ENCODE results near the gene MEIS3. TPM values are rescaled to one million over a fixed set of nuclear protein-coding genes. Genes with fewer than 3 reads are reported as not detected.
A peak's percentile ranks its signal among the peaks of the same experiment; 100 is the strongest.

MEIS3 gene
- total RNA-seq, 1 experiment from 2014 or later: 1.9 TPM

DNA sequence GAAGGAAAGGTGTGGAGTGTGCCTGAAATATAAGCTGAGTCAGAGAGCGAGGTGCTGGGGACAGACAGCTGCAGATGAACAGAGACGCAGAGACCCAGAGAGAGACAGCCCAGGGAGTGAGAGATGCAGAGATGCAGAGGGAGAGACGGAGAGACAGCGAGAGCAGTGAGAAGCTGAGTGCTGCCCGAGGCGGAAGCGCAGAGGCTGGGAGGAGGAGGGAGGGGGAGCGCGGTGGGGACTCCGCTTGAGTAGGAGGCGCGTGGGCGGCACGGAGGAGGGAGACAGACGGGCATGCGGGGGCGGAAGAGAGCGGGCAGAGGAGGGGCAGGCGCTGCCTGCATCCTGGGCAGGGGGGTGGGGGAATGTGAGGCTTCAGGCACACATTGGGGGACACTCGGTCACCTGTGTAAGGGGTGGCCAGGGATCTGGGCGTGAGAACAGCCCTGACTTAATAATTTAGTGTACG lies 26.6 kb upstream of the MEIS3 start:
- ChIA-PET POLR2A (ENCODE audit: unreplicated experiment) (interaction anchor here (0.5 kb wide), 1 partner anchor 13 kb away, joined by 3 read pairs; no protein-coding TSS in a partner anchor), CTCF (no interaction called here)
- peak in 1 of 2 experiments; percentile 33 for DNase-seq
- intact Hi-C loops (cut with micrococcal nuclease; ENCODE audit: unreplicated experiment): no loop called here
- Histone ChIP-seq H2AFZ (no peak overlapping the region), H3K36me3 (ENCODE audit: low read depth) (no peaks in the 10 kb centered on the region), H3K4me2 (peak overlapping the region; percentile 48), H3K4me3 (no peak overlapping the region), H3K27ac (no peak overlapping the region), H3K9me3 (ENCODE audit: insufficient read depth, low read depth) (no peaks in the 10 kb centered on the region), H3K27me3 (ENCODE audit: insufficient read depth, low read depth) (peaks cover 80% of the 10 kb centered on the region), H3K79me2 (ENCODE audit: low read depth) (no peaks in the 10 kb centered on the region), H3K4me1 (replicated peaks; ENCODE audit: insufficient read depth) (no peaks in the 10 kb centered on the region), H3F3A (ENCODE audit: insufficient read depth, low read depth) (peaks cover 5% of the 10 kb centered on the region; the same call in 1 of the 2 replicates), H3K9me2 (ENCODE audit: insufficient read depth) (no peaks in the 10 kb centered on the region), H4K20me1 (ENCODE audit: insufficient read depth) (no peaks in the 10 kb centered on the region)
- no TSS peak for BruUV-seq (replicated peaks)
- TF ChIP-seq CTCF (conservative IDR thresholded peaks at IDR 0.05) (no peak), EZH2 (IDR thresholded peaks at IDR 0.05; ENCODE audit: low read depth) (no peak)

DNA sequence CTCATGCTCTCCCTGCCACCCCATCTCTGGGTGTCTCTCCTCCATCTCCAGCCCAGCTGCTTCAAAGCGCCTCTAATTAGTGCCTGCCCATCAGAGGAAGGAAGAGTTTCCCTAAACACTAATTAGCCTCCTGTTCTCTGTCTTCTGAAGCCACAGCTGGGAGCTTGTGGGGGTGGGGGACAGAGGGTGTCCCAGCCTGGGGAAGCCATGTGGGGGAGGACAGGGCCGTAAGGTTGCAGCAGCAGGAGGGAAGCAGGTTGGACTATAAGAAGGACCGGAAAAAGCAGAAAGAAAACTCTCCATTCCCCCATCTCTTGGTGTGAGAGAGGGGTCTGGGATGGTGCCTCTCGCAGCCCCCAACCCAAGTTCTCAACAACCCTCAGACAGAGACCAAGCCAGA lies 26.2 kb upstream of the MEIS3 start:
- Histone ChIP-seq H3K4me2 (peak overlapping the region; percentile 48; the same call in 1 of the 2 replicates), H3K79me2 (ENCODE audit: low read depth) (no peaks in the 10 kb centered on the region), H3K36me3 (ENCODE audit: low read depth) (no peaks in the 10 kb centered on the region), H3K4me3 (no peak overlapping the region), H2AFZ (no peak overlapping the region), H3K9me2 (ENCODE audit: insufficient read depth) (no peaks in the 10 kb centered on the region), H3K27me3 (ENCODE audit: insufficient read depth, low read depth) (peaks cover 80% of the 10 kb centered on the region), H3K27ac (no peak overlapping the region), H4K20me1 (ENCODE audit: insufficient read depth) (no peaks in the 10 kb centered on the region), H3F3A (ENCODE audit: insufficient read depth, low read depth) (peaks cover 5% of the 10 kb centered on the region; the same call in 1 of the 2 replicates), H3K9me3 (ENCODE audit: insufficient read depth, low read depth) (no peaks in the 10 kb centered on the region), H3K4me1 (replicated peaks; ENCODE audit: insufficient read depth) (no peaks in the 10 kb centered on the region)
- intact Hi-C loops (cut with micrococcal nuclease; ENCODE audit: unreplicated experiment): no loop called here
- BruUV-seq (replicated peaks): no TSS peak
- no peak for DNase-seq
- TF ChIP-seq EZH2 (IDR thresholded peaks at IDR 0.05; ENCODE audit: low read depth) (no peak), CTCF (conservative IDR thresholded peaks at IDR 0.05) (no peak)
- ChIA-PET CTCF (interaction anchor here (0.6 kb wide), 1 partner anchor 10 kb away, joined by 4 read pairs; no protein-coding TSS in a partner anchor), POLR2A (ENCODE audit: unreplicated experiment) (no interaction called here)

GRCh38 chr19:47444388-47444821 lies 25.1 kb upstream of the MEIS3 start:
- H3K4me2 ChIP-seq: no peak overlapping the region
- CTCF ChIA-PET: no interaction called here
- intact Hi-C loops (cut with micrococcal nuclease; ENCODE audit: unreplicated experiment): no loop called here

More at GRCh38 chr19:47444388-47444821, 25.1 kb upstream of the MEIS3 start:
- Histone ChIP-seq H3F3A (ENCODE audit: insufficient read depth, low read depth) (peaks cover 11% of the 10 kb centered on the region), H3K79me2 (ENCODE audit: low read depth) (no peaks in the 10 kb centered on the region), H3K36me3 (ENCODE audit: low read depth) (no peaks in the 10 kb centered on the region), H3K4me3 (no peak overlapping the region), H3K9me3 (ENCODE audit: insufficient read depth, low read depth) (no peaks in the 10 kb centered on the region), H2AFZ (no peak overlapping the region), H3K27ac (no peak overlapping the region), H3K9me2 (ENCODE audit: insufficient read depth) (no peaks in the 10 kb centered on the region), H3K27me3 (ENCODE audit: insufficient read depth, low read depth) (peaks cover 72% of the 10 kb centered on the region), H4K20me1 (ENCODE audit: insufficient read depth) (no peaks in the 10 kb centered on the region), H3K4me1 (replicated peaks; ENCODE audit: insufficient read depth) (no peaks in the 10 kb centered on the region)
- DNase-seq: no peak
- POLR2A ChIA-PET (ENCODE audit: unreplicated experiment): no interaction called here
- TF ChIP-seq CTCF (conservative IDR thresholded peaks at IDR 0.05) (no peak), EZH2 (IDR thresholded peaks at IDR 0.05; ENCODE audit: low read depth) (no peak)
- BruUV-seq (replicated peaks): no TSS peak

Data from PC-9 (cell line).